Testis (tissue), 3 donors: ENCODE measurements around the gene NBEA. TPM values are rescaled to one million over a fixed set of nuclear protein-coding genes. Genes with fewer than 3 reads are reported as not detected.

ENCODE experiments used
- DNase-seq: peaks from one replicate; pipeline ENCODE4 v3.0.0-alpha.2; 2019
- H3K27ac ChIP-seq, 2 donors: fragments of 200-600 bp; sonication (generic); one replicate each; pipeline ENCODE4 v1.5.1; 2019
- H3K27me3 ChIP-seq: fragments of 200-600 bp; sonication (generic); one replicate; pipeline ENCODE4 v1.5.1; 2019
- H3K36me3 ChIP-seq: fragments of 200-600 bp; sonication (generic); one replicate; pipeline ENCODE4 v1.5.1; 2017; ENCODE audit warnings: low read depth; ENCODE audit errors: missing control alignments
- H3K4me1 ChIP-seq: fragments of 200-600 bp; sonication (generic); one replicate; pipeline ENCODE4 v1.5.1; 2019
- H3K4me3 ChIP-seq, 2 donors: fragments of 200-600 bp; sonication (generic); one replicate each; pipeline ENCODE4 v1.5.1; 2017 to 2019
- H3K9me3 ChIP-seq: fragments of 200-600 bp; sonication (generic); one replicate; pipeline ENCODE4 v1.5.1; 2017
- POLR2A ChIP-seq: fragments of 450-650 bp; IDR thresholded peaks from one replicate; pipeline ENCODE4 v1.6.1; 2017; ENCODE audit warnings: antibody characterized with exemption, mild to moderate bottlenecking, moderate library complexity
- WGBS, 2 donors: methylation state at CpG; one replicate each; pipeline ENCODE4 v1.1.5; 2018; 5-methylcytosine and 5-hydroxymethylcytosine counted together
- intact Hi-C: fragments of 100-400 bp; cut with DNase I; formaldehyde crosslinking; loops from one replicate; pipeline ENCODE4 v1.15.1; 2023; ENCODE audit warnings: low total_unique reads
- polyA plus RNA-seq: library from polyadenylated mRNA; stranded (reverse); fragments of 350-450 nt; fragmentation: Illumina TruSeq; extraction: RNeasy Lipid Tissue Mini Kit (QIAGEN cat#74804); gene quantifications from one replicate; pipeline ENCODE4 v1.2.3, GENCODE V29; 2014; ENCODE audit warnings: low read depth, low replicate concordance; ENCODE audit not compliant: insufficient read depth
- total RNA-seq, 2 donors: library from RNA; depleted of rRNA; stranded (reverse); fragments of >200 nt; gene quantifications; one replicate each; pipeline ENCODE4 v1.2.3, GENCODE V29; 2016
- TF ChIP-seq, protein P1 (sequence below), 3 experiments: fragments of 450-650 bp in 2 of 3; fragments of 200-600 bp in 1 of 3; sonication (generic) in 1 of 3; IDR thresholded peaks; one replicate each; pipeline ENCODE4 v1.5.1; 2016 to 2019; ENCODE audit warnings: antibody characterized with exemption in 3 of 3, mild to moderate bottlenecking in 2 of 3, moderate library complexity in 1 of 3

NBEA gene
- total and polyA plus RNA-seq, 3 donors from 2014 or later = 8.6 to 22.2 (median 18.3) TPM

DNA sequence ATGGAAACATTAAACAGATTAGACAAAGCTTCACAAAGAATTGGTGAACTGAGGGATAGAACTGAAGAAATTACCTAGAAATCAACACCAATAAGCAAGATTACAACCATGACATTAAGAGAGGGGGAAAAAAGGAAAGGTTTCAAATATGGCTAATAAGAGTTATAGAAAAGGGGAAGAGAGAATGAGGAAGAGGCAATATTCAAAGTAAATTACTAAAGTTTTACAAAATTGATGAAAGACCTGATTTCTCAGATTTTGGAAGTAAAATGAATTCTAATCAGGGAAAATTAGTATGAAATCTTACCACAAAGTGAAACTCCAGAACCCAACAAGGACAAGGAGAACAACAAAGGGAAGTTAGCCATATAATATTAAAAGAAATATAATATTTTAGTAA lies 187.4 kb downstream of the NBEA start:
- DNase-seq = no peak
- H3K27ac ChIP-seq = no peak overlapping the region
- H3K4me1 ChIP-seq = no peaks in the 10 kb centered on the region
- TF ChIP-seq, protein P1, sequence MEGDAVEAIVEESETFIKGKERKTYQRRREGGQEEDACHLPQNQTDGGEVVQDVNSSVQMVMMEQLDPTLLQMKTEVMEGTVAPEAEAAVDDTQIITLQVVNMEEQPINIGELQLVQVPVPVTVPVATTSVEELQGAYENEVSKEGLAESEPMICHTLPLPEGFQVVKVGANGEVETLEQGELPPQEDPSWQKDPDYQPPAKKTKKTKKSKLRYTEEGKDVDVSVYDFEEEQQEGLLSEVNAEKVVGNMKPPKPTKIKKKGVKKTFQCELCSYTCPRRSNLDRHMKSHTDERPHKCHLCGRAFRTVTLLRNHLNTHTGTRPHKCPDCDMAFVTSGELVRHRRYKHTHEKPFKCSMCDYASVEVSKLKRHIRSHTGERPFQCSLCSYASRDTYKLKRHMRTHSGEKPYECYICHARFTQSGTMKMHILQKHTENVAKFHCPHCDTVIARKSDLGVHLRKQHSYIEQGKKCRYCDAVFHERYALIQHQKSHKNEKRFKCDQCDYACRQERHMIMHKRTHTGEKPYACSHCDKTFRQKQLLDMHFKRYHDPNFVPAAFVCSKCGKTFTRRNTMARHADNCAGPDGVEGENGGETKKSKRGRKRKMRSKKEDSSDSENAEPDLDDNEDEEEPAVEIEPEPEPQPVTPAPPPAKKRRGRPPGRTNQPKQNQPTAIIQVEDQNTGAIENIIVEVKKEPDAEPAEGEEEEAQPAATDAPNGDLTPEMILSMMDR (IDR thresholded peaks at IDR 0.05) = no peak
- TF ChIP-seq POLR2A = no peak
- H3K9me3 ChIP-seq = no peaks in the 10 kb centered on the region
- H3K27me3 ChIP-seq = no peaks in the 10 kb centered on the region
- H3K4me3 ChIP-seq = no peak overlapping the region
- no peaks in the 10 kb centered on the region for H3K36me3 ChIP-seq
- intact Hi-C loops = no loop called here

DNA sequence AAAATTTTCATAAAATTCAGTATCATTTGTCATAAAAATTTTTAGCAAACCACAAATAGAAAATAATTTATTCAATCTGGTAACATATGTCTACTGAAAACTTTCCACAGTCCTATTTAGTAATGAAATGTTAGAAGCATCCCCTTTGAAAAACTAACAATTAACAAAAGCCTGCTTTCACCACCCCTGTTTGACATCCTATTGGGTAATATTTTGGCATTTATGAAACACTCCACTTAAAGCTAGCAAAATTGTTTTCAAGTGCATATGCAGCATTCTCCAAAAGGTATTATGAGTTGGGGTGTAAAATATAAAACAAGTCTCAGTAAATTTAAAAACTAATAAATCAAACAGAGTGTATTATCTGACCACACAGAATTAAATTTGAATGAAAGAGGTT lies 189.4 kb downstream of the NBEA start:
- intact Hi-C loops = no loop called here
- TF ChIP-seq, protein P1 (IDR thresholded peaks at IDR 0.05) = no peak
- TF ChIP-seq POLR2A = no peak
- H3K4me3 ChIP-seq = no peak overlapping the region
- no peak for DNase-seq
- no peaks in the 10 kb centered on the region for H3K4me1 ChIP-seq
- H3K27ac ChIP-seq = no peak overlapping the region
- no peaks in the 10 kb centered on the region for H3K36me3 ChIP-seq
- no peaks in the 10 kb centered on the region for H3K9me3 ChIP-seq
- H3K27me3 ChIP-seq = no peaks in the 10 kb centered on the region

DNA sequence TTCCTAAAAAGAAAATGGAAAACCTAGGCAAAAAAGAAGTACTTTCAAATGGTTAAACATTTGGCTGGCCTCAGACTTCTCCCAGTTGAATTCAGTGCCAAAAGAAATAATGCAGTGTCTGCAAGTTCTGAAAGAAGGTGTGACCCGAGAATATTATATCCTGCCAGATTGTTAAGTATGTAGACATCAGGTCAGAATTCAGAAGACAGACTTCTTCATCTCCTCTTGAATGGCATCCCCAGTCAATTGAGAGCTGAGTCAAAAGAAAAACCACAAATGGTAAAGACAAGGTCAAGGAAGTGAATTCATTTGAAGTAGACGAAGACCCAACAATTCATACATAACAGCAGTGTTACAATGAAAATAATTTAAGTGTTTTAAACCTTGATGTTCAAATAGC lies 194.5 kb downstream of the NBEA start:
- intact Hi-C loops = no loop called here
- H3K4me3 ChIP-seq = no peak overlapping the region
- TF ChIP-seq, protein P1 (IDR thresholded peaks at IDR 0.05) = no peak
- no peak for TF ChIP-seq POLR2A
- WGBS, 2 donors = 47 to 53% methylated on average over 2 of the region's 2 CpGs
- H3K27ac ChIP-seq = no peak overlapping the region
- no peaks in the 10 kb centered on the region for H3K27me3 ChIP-seq
- no peak for DNase-seq
- H3K36me3 ChIP-seq = no peaks in the 10 kb centered on the region
- H3K9me3 ChIP-seq = no peaks in the 10 kb centered on the region
- no peaks in the 10 kb centered on the region for H3K4me1 ChIP-seq

DNA sequence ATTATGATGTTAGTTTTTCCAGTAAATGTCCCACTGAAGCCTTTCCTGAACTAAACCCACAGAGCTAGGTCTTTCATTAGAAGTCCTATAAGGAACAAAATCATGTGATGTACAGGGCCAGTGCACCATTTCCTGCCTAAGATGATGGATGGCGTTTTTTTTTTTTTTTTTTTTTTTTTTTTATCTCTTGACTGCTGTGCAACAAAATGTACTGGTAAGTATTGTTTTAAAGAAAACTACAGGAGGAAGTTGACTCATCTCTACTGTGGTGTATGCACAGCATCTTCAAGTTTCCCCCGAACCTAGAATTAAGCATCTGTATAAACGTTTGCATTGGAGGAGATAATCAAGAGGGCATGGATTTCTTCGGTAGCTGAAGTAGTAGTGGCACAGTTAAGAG lies 197.5 kb downstream of the NBEA start:
- DNase-seq = no peak
- Histone ChIP-seq H3K27ac (no peak overlapping the region), H3K4me1 (no peaks in the 10 kb centered on the region), H3K36me3 (no peaks in the 10 kb centered on the region), H3K4me3 (no peak overlapping the region), H3K9me3 (no peaks in the 10 kb centered on the region), H3K27me3 (no peaks in the 10 kb centered on the region)
- TF ChIP-seq POLR2A = no peak
- TF ChIP-seq, protein P1 (IDR thresholded peaks at IDR 0.05) = no peak
- intact Hi-C loops = no loop called here
- WGBS, 2 donors = 84 to 87% methylated on average over 4 of the region's 4 CpGs

DNA sequence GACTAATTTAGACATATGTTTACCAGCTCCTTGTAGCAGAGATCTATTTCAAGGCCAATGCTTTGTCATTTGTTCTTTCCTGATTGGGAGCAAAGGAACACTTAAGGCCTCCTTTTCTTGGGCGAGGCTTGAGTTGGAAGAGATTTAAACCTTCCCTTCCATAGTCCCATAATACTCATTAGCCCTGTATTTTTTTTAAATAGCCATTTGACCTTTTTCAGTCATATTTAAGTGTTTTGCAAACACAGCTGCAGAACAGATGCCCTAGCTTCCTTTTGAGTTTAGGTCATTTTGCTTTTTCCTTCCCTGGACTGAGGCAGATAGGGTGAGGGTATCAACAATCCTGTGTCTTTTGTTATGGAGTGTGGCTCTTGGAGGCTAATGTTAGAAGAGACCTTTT lies 198.3 kb downstream of the NBEA start:
- H3K9me3 ChIP-seq = no peaks in the 10 kb centered on the region
- H3K27me3 ChIP-seq = no peaks in the 10 kb centered on the region
- no peak overlapping the region for H3K27ac ChIP-seq
- intact Hi-C loops = no loop called here
- H3K4me3 ChIP-seq = no peak overlapping the region
- TF ChIP-seq POLR2A = no peak
- TF ChIP-seq, protein P1 (IDR thresholded peaks at IDR 0.05) = no peak
- DNase-seq = no peak
- 73 to 77% methylated on average over 1 of the region's 1 CpG for WGBS, 2 donors
- no peaks in the 10 kb centered on the region for H3K4me1 ChIP-seq
- no peaks in the 10 kb centered on the region for H3K36me3 ChIP-seq
